Immature natural killer cell (primary cell): ENCODE data around the gene ANKZF1. TPM values are rescaled to one million over a fixed set of nuclear protein-coding genes. Genes with fewer than 3 reads are reported as not detected.

Experiments
- DNase-seq, 3 donors: peaks; one replicate each; pipeline ENCODE4 v3.0.0; 2022; ENCODE audit warnings: mixed read lengths in 1 of 3
- H3K27ac Mint-ChIP-seq, 6 donors: one replicate each; pipeline ENCODE4 v1.8.0; 2020; ENCODE audit warnings: mixed read lengths in 6 of 6, mild to moderate bottlenecking in 5 of 6, inconsistent platforms in 4 of 6, moderate library complexity in 3 of 6
- H3K27me3 Mint-ChIP-seq, 3 donors: one replicate each; pipeline ENCODE4 v1.8.0; 2020 to 2021; ENCODE audit warnings: low read depth in 3 of 3, mild to moderate bottlenecking in 3 of 3, mixed read lengths in 3 of 3, moderate library complexity in 3 of 3, inconsistent platforms in 1 of 3
- H3K36me3 Mint-ChIP-seq, 3 donors: one replicate each; pipeline ENCODE4 v1.8.0; 2020; ENCODE audit warnings: mixed read lengths in 3 of 3, inconsistent platforms in 2 of 3, mild to moderate bottlenecking in 2 of 3
- H3K4me1 Mint-ChIP-seq, 2 donors: one replicate each; pipeline ENCODE4 v1.8.0; 2020; ENCODE audit warnings: inconsistent platforms in 2 of 2, mild to moderate bottlenecking in 2 of 2, mixed read lengths in 2 of 2, moderate library complexity in 1 of 2
- H3K4me3 Mint-ChIP-seq, 5 donors: one replicate each; pipeline ENCODE4 v1.8.0; 2020; ENCODE audit warnings: mild to moderate bottlenecking in 5 of 5, mixed read lengths in 5 of 5, inconsistent platforms in 3 of 5, moderate library complexity in 3 of 5
- H3K9me3 Mint-ChIP-seq, 6 donors: one replicate each; pipeline ENCODE4 v1.8.0; 2020; ENCODE audit warnings: mild to moderate bottlenecking in 6 of 6, mixed read lengths in 6 of 6, inconsistent platforms in 4 of 6, moderate library complexity in 3 of 6
- polyA plus RNA-seq, 3 donors: library from polyadenylated mRNA; unstranded; fragments of 300-500 nt; fragmentation: Illumina TruSeq; gene quantifications; one replicate each; pipeline ENCODE4 v1.2.3, GENCODE V29; 2021

The ANKZF1 gene
- polyA plus RNA-seq, 3 donors from 2014 or later, result 11.5 to 28.6 (median 22.4) TPM

DNA sequence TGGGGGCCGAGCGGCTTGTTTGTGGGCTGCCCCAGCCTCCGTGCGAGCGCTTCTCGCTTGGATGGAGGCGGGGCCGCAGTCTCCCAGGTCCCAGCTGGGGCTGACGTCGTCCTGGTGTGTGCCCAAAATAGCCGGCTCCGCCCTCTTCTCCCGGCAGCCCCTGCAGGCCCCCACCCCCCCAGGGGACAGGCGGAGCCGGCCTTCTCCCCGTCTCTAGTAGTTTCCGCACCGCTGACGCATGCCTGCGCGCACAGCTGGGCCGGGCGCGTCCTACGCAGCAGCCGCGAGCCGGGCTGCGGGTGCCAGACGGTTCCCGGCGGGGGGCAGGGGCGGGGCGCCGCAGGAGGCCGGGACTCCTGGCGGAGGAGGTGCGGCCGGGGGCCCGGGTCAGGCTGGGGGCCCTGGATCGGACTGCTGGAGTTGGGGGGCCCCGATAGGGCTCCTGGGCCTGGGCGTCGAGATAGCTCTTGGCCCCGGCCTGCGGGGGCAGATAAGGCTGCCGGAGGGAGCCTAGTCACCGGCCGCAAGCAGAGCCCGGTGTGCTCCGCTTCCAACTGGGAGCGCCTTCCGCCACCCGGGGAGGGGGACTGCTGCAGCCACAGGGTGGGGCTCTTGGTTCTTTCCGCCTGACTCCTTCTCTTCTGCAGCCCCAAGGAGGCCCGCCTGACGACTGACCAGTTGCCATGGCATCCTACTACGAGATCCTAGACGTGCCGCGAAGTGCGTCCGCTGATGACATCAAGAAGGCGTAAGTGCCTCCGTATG lies 49.7 kb downstream of the ANKZF1 start, which contains the start of gene DNAJB2:
Gene DNAJB2 (plus strand): TSS at position 216 of the 765 bp plus-strand sequence. CDS start 468 bp downstream, at position 684.
- Mint-ChIP-seq H3K27me3 (peaks cover 21 to 30% (median 27%) of the 10 kb centered on the region in 3 donors), H3K4me3 (peak within 1 kb of the TSS; percentile 91 to 93 (median 93)), H3K4me1 (peaks cover 34 to 52% of the 10 kb centered on the region in 2 donors)

DNA sequence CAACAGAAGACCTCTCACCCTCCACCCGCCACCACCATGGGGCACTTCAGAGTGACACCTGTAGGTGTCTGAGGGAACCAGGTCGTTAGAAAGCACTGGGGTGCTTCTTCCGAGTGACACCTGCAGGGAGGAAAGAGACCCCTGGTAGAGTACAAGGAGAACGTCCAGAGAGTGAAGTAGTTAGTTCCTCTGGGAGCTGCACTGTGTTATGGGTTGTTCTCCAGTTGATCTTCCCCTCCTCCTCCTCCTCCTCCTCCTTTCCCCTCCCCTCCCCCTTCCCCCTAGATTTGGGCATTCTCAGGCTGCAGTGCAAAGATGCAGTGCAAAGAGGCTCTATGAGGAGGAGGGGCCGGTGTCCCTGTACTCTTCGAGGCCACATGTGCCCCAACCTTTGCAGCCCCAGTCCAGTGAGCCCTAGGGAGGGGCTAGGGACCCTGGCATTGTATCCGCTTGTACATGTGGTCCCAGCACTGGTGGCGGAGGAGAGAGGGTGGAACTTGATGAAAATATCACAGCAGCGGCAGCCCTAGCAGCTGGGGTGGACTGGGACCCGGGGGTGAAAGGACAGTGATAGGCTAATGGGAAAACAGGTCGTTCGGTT lies 50.4 kb downstream of the ANKZF1 start:
- DNase-seq, result no peak
- peak overlapping the region; percentile 91 to 93 (median 93) for H3K4me3 Mint-ChIP-seq
- peak overlapping the region; percentile 99 to 100 (median 99) for H3K27ac Mint-ChIP-seq
- peaks cover 0 to 25% (median 7%) of the 10 kb centered on the region in 3 donors for H3K36me3 Mint-ChIP-seq
- H3K9me3 Mint-ChIP-seq, result no peaks in the 10 kb centered on the region
- H3K27me3 Mint-ChIP-seq, result peaks cover 21 to 30% (median 27%) of the 10 kb centered on the region in 3 donors
- H3K4me1 Mint-ChIP-seq, result peaks cover 34 to 52% of the 10 kb centered on the region in 2 donors

More for the DNA sequence above, 49.7 kb downstream of the ANKZF1 start, which contains the start of gene DNAJB2:
- peak within 1 kb of the TSS; percentile 99 to 100 (median 99) for H3K27ac Mint-ChIP-seq
- peaks cover 0 to 25% (median 7%) of the 10 kb centered on the region in 3 donors for H3K36me3 Mint-ChIP-seq
- peak; percentile 99 to 100 (median 99) for DNase-seq
- H3K9me3 Mint-ChIP-seq, result no peaks in the 10 kb centered on the region

DNA sequence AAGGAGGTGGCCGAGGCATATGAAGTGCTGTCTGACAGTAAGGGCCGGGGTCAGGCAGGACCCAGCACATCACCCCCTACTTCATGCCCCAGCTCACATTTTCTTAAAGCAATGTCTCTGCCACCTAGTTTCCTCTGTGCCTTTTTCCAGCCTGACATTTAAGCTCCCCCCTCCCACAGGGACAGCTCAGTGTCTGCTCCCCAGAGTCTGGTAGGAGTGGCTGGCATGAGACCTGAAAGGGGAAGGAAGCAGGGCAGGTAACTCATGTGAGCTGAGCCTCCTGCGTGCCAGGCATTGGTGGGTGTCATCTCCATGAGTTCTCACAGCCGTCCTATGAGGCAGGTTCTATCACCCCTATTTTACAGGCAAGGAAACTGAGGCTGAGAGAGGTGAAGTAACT lies 51.0 kb downstream of the ANKZF1 start:
- Mint-ChIP-seq H3K36me3 (peaks cover 3 to 28% (median 7%) of the 10 kb centered on the region in 3 donors), H3K27ac (peak overlapping the region; percentile 99 to 100 (median 99)), H3K27me3 (peaks cover 21 to 30% (median 27%) of the 10 kb centered on the region in 3 donors), H3K4me3 (peak overlapping the region; percentile 6 to 93 (median 92)), H3K4me1 (peaks cover 34 to 52% of the 10 kb centered on the region in 2 donors), H3K9me3 (no peaks in the 10 kb centered on the region)
- DNase-seq, result no peak

DNA sequence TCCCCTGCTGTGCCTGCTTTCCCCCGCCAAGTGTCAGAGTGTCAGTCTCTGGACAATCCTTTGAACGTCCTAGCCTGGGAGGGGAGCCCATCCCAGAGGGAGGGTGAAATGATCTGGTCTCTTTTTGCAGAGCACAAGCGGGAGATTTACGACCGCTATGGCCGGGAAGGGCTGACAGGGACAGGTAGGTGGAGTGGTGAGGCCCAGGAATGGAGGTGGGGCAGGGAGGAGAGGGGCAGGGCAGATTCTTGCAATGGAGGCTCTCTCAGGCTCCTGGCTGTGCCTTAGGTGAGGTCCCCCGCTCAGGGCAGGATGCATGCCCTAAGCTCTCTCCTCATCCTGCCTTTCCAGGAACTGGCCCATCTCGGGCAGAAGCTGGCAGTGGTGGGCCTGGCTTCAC lies 52.0 kb downstream of the ANKZF1 start:
- no peak for DNase-seq
- H3K9me3 Mint-ChIP-seq, result no peaks in the 10 kb centered on the region
- peaks cover 3 to 28% (median 7%) of the 10 kb centered on the region in 3 donors for H3K36me3 Mint-ChIP-seq
- peak overlapping the region; percentile 99 to 100 (median 99) for H3K27ac Mint-ChIP-seq
- H3K4me3 Mint-ChIP-seq, result no peak overlapping the region
- peaks cover 21 to 30% (median 27%) of the 10 kb centered on the region in 3 donors for H3K27me3 Mint-ChIP-seq
- peaks cover 34 to 52% of the 10 kb centered on the region in 2 donors for H3K4me1 Mint-ChIP-seq

DNA sequence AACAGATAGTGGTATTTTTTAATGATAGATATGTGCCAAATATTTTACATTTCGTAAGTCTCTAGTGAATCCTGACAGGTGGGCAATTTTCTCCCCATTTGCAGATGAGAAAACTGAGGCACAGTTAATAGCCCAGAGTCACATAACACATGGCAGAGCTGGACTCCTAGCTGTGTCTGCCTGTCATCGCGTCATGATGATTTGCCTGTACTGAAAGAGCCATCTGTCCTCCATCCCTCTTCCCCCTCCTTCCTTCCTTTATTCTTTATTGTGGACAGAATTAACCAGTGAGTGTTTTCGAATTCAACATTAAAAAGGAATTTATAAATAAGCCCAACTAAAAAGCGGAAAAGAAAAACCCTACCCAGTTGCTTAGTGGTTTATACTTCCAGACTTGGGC lies 52.8 kb downstream of the ANKZF1 start:
- H3K36me3 Mint-ChIP-seq, result peaks cover 3 to 28% (median 7%) of the 10 kb centered on the region in 3 donors
- peaks cover 32 to 49% of the 10 kb centered on the region in 2 donors for H3K4me1 Mint-ChIP-seq
- H3K27ac Mint-ChIP-seq, result peak overlapping the region; percentile 3 to 100 (median 99)
- H3K9me3 Mint-ChIP-seq, result no peaks in the 10 kb centered on the region
- no peak for DNase-seq
- peaks cover 20 to 32% (median 27%) of the 10 kb centered on the region in 3 donors for H3K27me3 Mint-ChIP-seq
- peak overlapping the region in 1 of 5 donors; percentile 10 for H3K4me3 Mint-ChIP-seq

DNA sequence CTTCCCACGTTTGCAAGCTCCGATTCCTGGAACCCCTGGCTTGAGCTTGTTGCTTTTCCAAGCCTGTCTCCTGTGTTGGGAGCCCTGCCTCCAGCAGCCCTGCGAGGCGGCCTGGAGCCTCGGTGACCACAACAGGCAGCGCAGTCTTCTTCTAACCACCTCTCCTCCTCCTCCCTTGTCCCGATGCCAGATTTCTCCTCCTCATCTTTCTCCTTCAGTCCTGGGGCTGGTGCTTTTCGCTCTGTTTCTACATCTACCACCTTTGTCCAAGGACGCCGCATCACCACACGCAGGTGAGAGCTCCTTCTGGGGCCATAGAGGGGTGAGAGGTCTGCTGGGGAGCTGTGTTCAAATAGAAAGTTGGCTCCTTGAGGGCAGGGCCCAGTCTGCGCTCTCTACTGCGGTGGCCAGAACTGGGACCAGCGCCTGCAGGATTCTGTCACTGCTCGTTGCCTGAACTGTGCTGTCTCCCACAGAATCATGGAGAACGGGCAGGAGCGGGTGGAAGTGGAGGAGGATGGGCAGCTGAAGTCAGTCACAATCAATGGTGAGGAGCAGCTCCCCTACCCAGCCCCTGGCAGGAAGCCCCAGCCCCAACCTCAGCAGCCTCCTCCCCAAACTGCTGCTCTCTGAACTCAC lies 53.5 kb downstream of the ANKZF1 start:
- no peaks in the 10 kb centered on the region for H3K9me3 Mint-ChIP-seq
- DNase-seq, result no peak
- H3K27me3 Mint-ChIP-seq, result peaks cover 14 to 27% (median 21%) of the 10 kb centered on the region in 3 donors
- H3K4me3 Mint-ChIP-seq, result peak overlapping the region in 1 of 5 donors; percentile 10
- H3K36me3 Mint-ChIP-seq, result peaks cover 3 to 28% (median 7%) of the 10 kb centered on the region in 3 donors
- H3K4me1 Mint-ChIP-seq, result peaks cover 25 to 42% of the 10 kb centered on the region in 2 donors
- peak overlapping the region; percentile 68 to 100 (median 99) for H3K27ac Mint-ChIP-seq

DNA sequence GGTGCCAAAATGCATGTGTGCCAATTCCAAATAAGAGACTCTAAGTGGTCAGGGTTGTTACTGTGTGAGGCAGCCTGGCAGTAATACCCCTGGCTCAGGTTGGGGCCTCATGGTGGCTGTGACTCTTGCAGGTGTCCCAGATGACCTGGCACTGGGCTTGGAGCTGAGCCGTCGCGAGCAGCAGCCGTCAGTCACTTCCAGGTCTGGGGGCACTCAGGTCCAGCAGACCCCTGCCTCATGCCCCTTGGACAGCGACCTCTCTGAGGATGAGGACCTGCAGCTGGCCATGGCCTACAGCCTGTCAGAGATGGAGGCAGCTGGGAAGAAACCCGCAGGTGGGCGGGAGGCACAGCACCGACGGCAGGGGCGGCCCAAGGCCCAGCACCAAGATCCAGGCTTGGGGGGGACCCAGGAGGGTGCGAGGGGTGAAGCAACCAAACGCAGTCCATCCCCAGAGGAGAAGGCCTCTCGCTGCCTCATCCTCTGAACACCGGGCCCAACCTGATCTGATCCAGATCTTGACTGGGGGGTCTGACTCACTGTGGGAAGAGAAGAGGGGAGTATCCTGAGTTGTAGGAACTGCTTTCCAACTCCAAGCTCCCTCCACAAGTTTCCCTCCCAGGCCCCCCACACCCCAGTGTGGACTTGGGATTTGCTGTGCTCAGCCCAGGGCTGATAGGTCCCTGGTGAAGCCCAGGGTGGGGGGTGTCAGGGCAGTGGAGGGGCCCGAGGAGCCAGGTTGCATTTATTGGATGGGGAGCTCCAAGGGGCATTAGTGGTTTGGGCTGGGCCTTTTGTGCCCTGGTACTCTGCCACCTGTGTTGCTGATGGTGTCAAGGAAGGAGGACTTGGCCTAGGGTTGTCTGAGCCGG lies 55.1 kb downstream of the ANKZF1 start:
- peaks cover 14 to 28% of the 10 kb centered on the region in 2 donors for H3K4me1 Mint-ChIP-seq
- no peaks in the 10 kb centered on the region for H3K9me3 Mint-ChIP-seq
- no peak for DNase-seq
- peak overlapping the region in 2 of 6 donors; percentile 59 to 83 for H3K27ac Mint-ChIP-seq
- H3K4me3 Mint-ChIP-seq, result no peak overlapping the region
- H3K27me3 Mint-ChIP-seq, result peaks cover 5 to 11% (median 7%) of the 10 kb centered on the region in 3 donors
- H3K36me3 Mint-ChIP-seq, result peaks cover 3 to 28% (median 7%) of the 10 kb centered on the region in 3 donors

DNA sequence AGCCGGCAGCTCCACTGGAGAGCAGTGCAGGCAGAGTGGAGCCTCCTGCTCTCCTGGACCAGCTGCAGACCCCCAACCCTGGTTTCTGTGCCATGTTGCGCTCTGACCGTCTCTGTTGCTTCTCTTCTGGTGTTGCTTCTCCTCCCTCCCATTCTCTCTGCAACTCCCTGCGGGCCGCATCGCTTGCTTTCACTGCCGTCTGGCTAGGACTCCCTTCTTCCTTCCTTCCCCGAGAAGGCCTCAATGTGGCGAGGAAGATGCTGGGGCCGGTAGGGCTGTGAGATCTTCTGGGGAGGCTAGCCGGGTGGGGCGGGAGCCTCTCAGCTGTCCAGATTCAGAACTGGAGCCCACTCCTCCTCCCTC lies 55.7 kb downstream of the ANKZF1 start:
- H3K4me3 Mint-ChIP-seq, result no peak overlapping the region
- peak overlapping the region in 5 of 6 donors; percentile 55 to 89 (median 78) for H3K27ac Mint-ChIP-seq
- peaks cover 3 to 28% (median 7%) of the 10 kb centered on the region in 3 donors for H3K36me3 Mint-ChIP-seq
- no peak for DNase-seq
- peaks cover 2 to 5% (median 2%) of the 10 kb centered on the region in 3 donors for H3K27me3 Mint-ChIP-seq
- no peaks in the 10 kb centered on the region for H3K9me3 Mint-ChIP-seq
- H3K4me1 Mint-ChIP-seq, result peaks cover 8 to 22% of the 10 kb centered on the region in 2 donors

DNA sequence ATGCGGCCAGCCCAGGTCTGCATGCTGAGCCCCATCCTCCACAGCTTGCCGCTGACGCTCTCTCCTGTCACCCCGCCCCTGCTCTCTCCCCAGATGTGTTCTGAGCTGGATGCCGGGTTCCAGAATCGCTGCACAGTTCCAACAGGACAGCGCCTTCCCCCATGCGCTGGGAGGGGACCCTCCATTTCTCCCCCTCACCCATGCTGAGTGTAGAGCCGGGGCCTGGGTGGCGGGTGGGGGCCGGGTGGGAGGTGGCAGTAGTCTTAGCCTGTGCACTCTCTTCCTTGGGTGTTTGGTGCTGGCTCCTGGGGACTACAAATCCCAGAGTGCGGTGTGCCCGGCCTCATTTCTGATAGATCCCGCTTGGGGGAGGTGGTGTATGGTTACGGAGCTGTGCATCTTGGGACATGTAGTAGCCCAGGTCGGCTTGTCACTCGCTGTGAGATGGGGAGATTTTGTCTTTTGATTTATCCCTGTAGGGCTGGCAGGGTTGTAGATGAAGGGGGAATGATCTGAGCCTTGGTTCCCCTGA lies 56.4 kb downstream of the ANKZF1 start:
- peaks cover 4 to 16% of the 10 kb centered on the region in 2 donors for H3K4me1 Mint-ChIP-seq
- peaks cover 3 to 27% (median 7%) of the 10 kb centered on the region in 3 donors for H3K36me3 Mint-ChIP-seq
- no peak for DNase-seq
- no peak overlapping the region for H3K4me3 Mint-ChIP-seq
- H3K27me3 Mint-ChIP-seq, result peaks cover 0 to 2% (median 2%) of the 10 kb centered on the region in 3 donors
- peak overlapping the region in 4 of 6 donors; percentile 18 to 78 (median 60) for H3K27ac Mint-ChIP-seq
- no peaks in the 10 kb centered on the region for H3K9me3 Mint-ChIP-seq

Other genes starting within 250 kb of the ANKZF1 start
- not detected for gene FEV, start 244.6 kb upstream of the ANKZF1 start, polyA plus RNA-seq
- gene CRYBA2, start 236.4 kb upstream of the ANKZF1 start, polyA plus RNA-seq, result not detected
- gene CFAP65, start 188.3 kb upstream of the ANKZF1 start, polyA plus RNA-seq, result not detected
- not detected for gene IHH, start 168.9 kb upstream of the ANKZF1 start, polyA plus RNA-seq
- gene NHEJ1, start 69.0 kb upstream of the ANKZF1 start, polyA plus RNA-seq, result 10 to 100 TPM; 19.2 to 33.3 (median 21.9) TPM
- gene SLC23A3, start 59.8 kb upstream of the ANKZF1 start, polyA plus RNA-seq, result under 1 TPM in 1 of 3 donors, not detected in 2; 0.29 TPM
- gene CNPPD1, start 52.9 kb upstream of the ANKZF1 start, polyA plus RNA-seq, result 100 to 1,000 TPM in 1 of 3 donors, 10 to 100 TPM in 2; 68.2 to 135 (median 92.9) TPM
- 10 to 100 TPM; 51.2 to 88.6 (median 58.6) TPM for gene RETREG2, start 51.5 kb upstream of the ANKZF1 start, polyA plus RNA-seq
- 100 to 1,000 TPM in 2 of 3 donors, 10 to 100 TPM in 1; 95.4 to 128 (median 102) TPM for gene ZFAND2B, start 23.0 kb upstream of the ANKZF1 start, polyA plus RNA-seq
- 1 to 10 TPM in 2 of 3 donors, under 1 TPM in 1; 0.21 to 3.7 (median 1.2) TPM for gene ABCB6, start 10.8 kb upstream of the ANKZF1 start, polyA plus RNA-seq
- 10 to 100 TPM in 2 of 3 donors, 1 to 10 TPM in 1; 8.6 to 31.9 (median 14.8) TPM for gene ATG9A, start 170 bp upstream of the ANKZF1 start, polyA plus RNA-seq
- gene GLB1L, start 15.6 kb downstream of the ANKZF1 start, polyA plus RNA-seq, result 1 to 10 TPM in 1 of 3 donors, under 1 TPM in 1, not detected in 1; 0.44 to 1.0 TPM
- gene STK16, start 15.7 kb downstream of the ANKZF1 start, polyA plus RNA-seq, result 10 to 100 TPM; 26.8 to 35.3 (median 27.6) TPM
- gene TUBA4B, start 23.4 kb downstream of the ANKZF1 start, polyA plus RNA-seq, result not detected
- 100 to 1,000 TPM in 2 of 3 donors, 10 to 100 TPM in 1; 88.6 to 137 (median 124) TPM for gene TUBA4A, start 24.1 kb downstream of the ANKZF1 start, polyA plus RNA-seq
- 1 to 10 TPM; 2.8 to 3.6 (median 2.9) TPM for gene DNAJB2, start 49.6 kb downstream of the ANKZF1 start, polyA plus RNA-seq
- under 1 TPM in 1 of 3 donors, not detected in 2; 0.41 TPM for gene PTPRN, start 79.6 kb downstream of the ANKZF1 start, polyA plus RNA-seq
- gene RESP18, start 102.9 kb downstream of the ANKZF1 start, polyA plus RNA-seq, result not detected
- gene DNPEP, start 158.1 kb downstream of the ANKZF1 start, polyA plus RNA-seq, result 10 to 100 TPM; 77.4 to 97.9 (median 78.9) TPM
- gene DES, start 188.6 kb downstream of the ANKZF1 start, polyA plus RNA-seq, result not detected
- not detected for gene SPEG, start 205.0 kb downstream of the ANKZF1 start, polyA plus RNA-seq